Endothelial cell of umbilical vein (primary cell): ENCODE data around the gene NCKAP5. TPM values are rescaled to one million over a fixed set of nuclear protein-coding genes. Genes with fewer than 3 reads are reported as not detected.

ENCODE experiments used
- BruUV-seq: library from RNA; stranded (reverse); fragments of 400-500 nt; replicated peaks from 2 replicates; lab custom pipeline; 2021; lab: Mats Ljungman, UMichigan
- CTCF ChIA-PET: fragments of 300-600, 350-600 bp; sonication (Branson Sonifier 250); formaldehyde crosslinking; loops from one replicate; lab custom pipeline; 2021; ENCODE audit warnings: antibody characterized with exemption, inconsistent platforms; lab: Charles Lee
- POLR2A ChIA-PET: fragments of 300-600, 350-600 bp; sonication (Branson Sonifier 250); formaldehyde crosslinking; loops from one replicate; lab custom pipeline; 2021; ENCODE audit warnings: antibody characterized with exemption, inconsistent platforms; lab: Charles Lee
- DNase-seq: peaks from one replicate; pipeline ENCODE4 v3.0.0-alpha.2; 2011; ENCODE audit warnings: low read depth, low spot score
- FAIRE-seq: peaks from 2 replicates; lab custom pipeline; 2011; peaks lifted over from hg19 to GRCh38; lab: Jason Lieb, UNC
- H2AFZ ChIP-seq: 2 replicates; pipeline ENCODE4 v1.6.0; 2012; ENCODE audit warnings: low read depth, low read length, control low read depth, inconsistent platforms
- H3K27ac ChIP-seq: 2 replicates; pipeline ENCODE4 v1.5.1; 2011; ENCODE audit warnings: low read depth, mild to moderate bottlenecking, control low read depth, low read length, moderate library complexity; ENCODE audit not compliant: insufficient read depth
- H3K27me3 ChIP-seq, 2 experiments: 2 replicates each; pipeline versions ENCODE4 v1.6.0 to v1.6.1; 2011; ENCODE audit warnings: low read length in 2 of 2, mixed read lengths in 1 of 2; ENCODE audit not compliant: control insufficient read depth in 2 of 2, insufficient read depth in 2 of 2
- H3K36me3 ChIP-seq, 2 experiments: 2 replicates in 1 of 2; 3 replicates in 1 of 2; pipeline ENCODE4 v1.5.1; 2011; ENCODE audit warnings: low read length in 2 of 2, mild to moderate bottlenecking in 1 of 2, moderate library complexity in 1 of 2; ENCODE audit not compliant: control insufficient read depth in 2 of 2, insufficient read depth in 2 of 2; ENCODE audit errors: extremely low read depth in 1 of 2
- H3K4me1 ChIP-seq: 3 replicates; pipeline ENCODE4 v1.5.1; 2011; ENCODE audit warnings: mild to moderate bottlenecking, low read length; ENCODE audit not compliant: control insufficient read depth, insufficient read depth; ENCODE audit errors: extremely low read depth
- H3K4me2 ChIP-seq: 2 replicates; pipeline ENCODE4 v1.6.1; 2011; ENCODE audit warnings: low read length, control low read depth, mixed read lengths; ENCODE audit not compliant: insufficient read depth
- H3K4me3 ChIP-seq, 3 experiments: fragments of 200-600 bp in 1 of 3; sonication (generic), shearing (Covaris generic) in 1 of 3; replicated peaks in 1 of 3; 2 replicates each; pipeline ENCODE4 v1.5.1; 2011 to 2016; ENCODE audit warnings: control low read depth in 3 of 3, low read length in 3 of 3, mild to moderate bottlenecking in 2 of 3, inconsistent platforms in 1 of 3, low read depth in 1 of 3, moderate library complexity in 1 of 3; ENCODE audit not compliant: insufficient read depth in 1 of 3
- H3K79me2 ChIP-seq: 2 replicates; pipeline ENCODE4 v1.6.0; 2012; ENCODE audit warnings: low read length, inconsistent platforms; ENCODE audit not compliant: control insufficient read depth, insufficient read depth
- H3K9ac ChIP-seq: replicated peaks from 2 replicates; pipeline ENCODE3; 2011; ENCODE audit warnings: low read length, control low read depth; ENCODE audit not compliant: insufficient read depth; ENCODE audit errors: extremely low read depth
- H3K9me1 ChIP-seq: replicated peaks from 3 replicates; pipeline ENCODE4 v1.6.0; 2011; ENCODE audit warnings: mild to moderate bottlenecking, low read length; ENCODE audit not compliant: control insufficient read depth, insufficient read depth; ENCODE audit errors: extremely low read depth
- H3K9me3 ChIP-seq: replicated peaks from 2 replicates; pipeline ENCODE4 v1.5.1; 2012; ENCODE audit warnings: low read length, inconsistent platforms; ENCODE audit not compliant: control insufficient read depth, insufficient read depth
- H4K20me1 ChIP-seq: replicated peaks from 2 replicates; pipeline ENCODE3; 2011; ENCODE audit warnings: mild to moderate bottlenecking, low read length; ENCODE audit not compliant: control insufficient read depth, insufficient read depth; ENCODE audit errors: extremely low read depth
- CTCF ChIP-seq, 2 donors: IDR thresholded peaks; 1 replicate in 1 of 2; 2 replicates in 1 of 2; pipeline ENCODE4 v1.5.1; 2011; ENCODE audit warnings: low read length in 2 of 2, mild to moderate bottlenecking in 2 of 2, moderate library complexity in 2 of 2, control low read depth in 1 of 2, inconsistent platforms in 1 of 2, low read depth in 1 of 2; ENCODE audit not compliant: insufficient read depth in 1 of 2; ENCODE audit errors: extremely low read depth in 1 of 2
- EZH2 ChIP-seq: IDR thresholded peaks from 2 replicates; pipeline ENCODE4 v1.6.1; 2012; ENCODE audit warnings: borderline replicate concordance, low read depth, mild to moderate bottlenecking, moderate library complexity, low read length, inconsistent platforms; ENCODE audit not compliant: severe bottlenecking
- FOS ChIP-seq: IDR thresholded peaks from 2 replicates; pipeline ENCODE4 v1.6.1; 2011; ENCODE audit warnings: mild to moderate bottlenecking, low read length, moderate library complexity, borderline replicate concordance; ENCODE audit not compliant: insufficient read depth
- GATA2 ChIP-seq: IDR thresholded peaks from 2 replicates; pipeline ENCODE4 v1.7.0; 2011; ENCODE audit warnings: low read depth, mild to moderate bottlenecking, moderate library complexity, mixed read lengths, low read length; ENCODE audit not compliant: insufficient read length, insufficient read depth
- JUN ChIP-seq: IDR thresholded peaks from 2 replicates; pipeline ENCODE4 v1.6.1; 2011; ENCODE audit warnings: borderline replicate concordance, low read depth; ENCODE audit not compliant: insufficient read length, insufficient read depth
- MAX ChIP-seq: IDR thresholded peaks from 2 replicates; pipeline ENCODE4 v1.6.1; 2011; ENCODE audit not compliant: insufficient read depth, insufficient read length
- MYC ChIP-seq: IDR thresholded peaks from one replicate; pipeline ENCODE4 v1.6.1; 2011; ENCODE audit warnings: mild to moderate bottlenecking, low read depth, low read length
- POLR2A ChIP-seq: IDR thresholded peaks from 2 replicates; pipeline ENCODE4 v1.6.1; 2012; ENCODE audit warnings: low read depth, mild to moderate bottlenecking, control low read depth, low read length
- POLR2AphosphoS5 ChIP-seq: IDR thresholded peaks from 2 replicates; pipeline ENCODE4 v1.6.1; 2012; ENCODE audit warnings: low read depth, mild to moderate bottlenecking, control low read depth, low read length, moderate library complexity; ENCODE audit not compliant: insufficient read depth
- dilution Hi-C: fragments of 300-500 bp; cut with MboI; formaldehyde crosslinking; loops from one replicate; pipeline ENCODE4 v1.15.0; 2019; ENCODE audit warnings: low sequenced_read_pairs; ENCODE audit not compliant: extremely low pct_ligation_motif_present
- intact Hi-C: fragments of 100-400 bp; cut with micrococcal nuclease; formaldehyde crosslinking; loops from one replicate; pipeline ENCODE4 v1.10.0; 2022
- polyA plus RNA-seq, 4 experiments: library from polyadenylated mRNA; depleted of rRNA in 3 of 4; stranded (reverse) in 3 of 4; unstranded in 1 of 4; fragments of >200 nt; gene quantifications; 2 replicates each; pipeline versions ENCODE4 v1.2.1 to v1.2.3, GENCODE V29; 2011 to 2012; ENCODE audit warnings: missing spikeins in 1 of 4
- total RNA-seq: library from RNA; stranded (reverse); gene quantifications from 2 replicates; pipeline ENCODE4 v1.2.3, GENCODE V29; 2021

NCKAP5 gene
- total and polyA plus RNA-seq, 2 donors (not counting 3 experiments of a cell fraction or from before 2014, with no cell fraction given), result 0.47 to 3.3 TPM

- FAIRE-seq, result no peak
- TF ChIP-seq JUN (no peak), MYC (no peak), CTCF (IDR thresholded peaks at IDR 0.05; ENCODE audit: extremely low read depth in 1 of 2, insufficient read depth in 1 of 2, low read depth in 1 of 2, low read length in 2 of 2) (no peak), EZH2 (no peak), MAX (no peak), POLR2A (no peak), POLR2AphosphoS5 (no peak), FOS (no peak), GATA2 (no peak)
- intact Hi-C loops (no loop called here), dilution Hi-C loops (no loop called here)
- Histone ChIP-seq H3K27ac (no peak overlapping the region), H3K27me3 (no peaks in the 10 kb centered on the region), H3K9ac (no peak overlapping the region), H3K36me3 (no peaks in the 10 kb centered on the region), H3K4me2 (no peak overlapping the region), H3K79me2 (no peaks in the 10 kb centered on the region), H3K9me1 (no peaks in the 10 kb centered on the region), H3K4me1 (no peaks in the 10 kb centered on the region), H2AFZ (no peak overlapping the region), H4K20me1 (no peaks in the 10 kb centered on the region), H3K4me3 (no peak overlapping the region), H3K9me3 (no peaks in the 10 kb centered on the region)
- no peak for DNase-seq
- ChIA-PET CTCF (no interaction called here), POLR2A (no interaction called here)
- BruUV-seq, result no TSS peak
Observed at GRCh38 chr2:133589456-133589855, 21.2 kb upstream of the NCKAP5 start.
